ENCODE results near the gene PCDHGB5.
"Not testable (repeated sequence)": the region's sequence is repeated elsewhere in the genome, so short reads cannot be mapped to it uniquely, and the experiment has no call there.

The PCDHGB5 gene

GRCh38 chr5:141411575-141411974 is 13.8 kb downstream of the PCDHGB5 start:
- Histone ChIP-seq H3K27me3 (ENCODE audit: insufficient read depth, insufficient read length) (peaks cover 17% of the 10 kb centered on the region), H3K4me1 (ENCODE audit: insufficient read depth, insufficient read length) (no peaks in the 10 kb centered on the region), H3K36me3 (ENCODE audit: insufficient read depth, insufficient read length, low read length) (no peaks in the 10 kb centered on the region), H3K9me3 (ENCODE audit: insufficient read depth, low read length) (peaks cover 10% of the 10 kb centered on the region; the same call in 1 of the 2 replicates), H3K9ac (ENCODE audit: insufficient read length, low read depth) (no peak overlapping the region), H3K4me3 (ENCODE audit: insufficient read length, low read depth) (no peak overlapping the region)
- no peak for TF ChIP-seq ZNF274 (IDR thresholded peaks at IDR 0.05; ENCODE audit: low read depth, low read length)
- no peak for TF ChIP-seq SUZ12 (IDR thresholded peaks at IDR 0.05; ENCODE audit: extremely low read depth, insufficient read depth, insufficient read length)
- TF ChIP-seq YY1 (IDR thresholded peaks at IDR 0.05; ENCODE audit: insufficient read depth, insufficient read length) = no peak
- no peak for DNase-seq (ENCODE audit: low read depth, low spot score)

GRCh38 chr5:141412854-141413539 is 15.2 kb downstream of the PCDHGB5 start, which contains the start of gene PCDHGA10:
Gene PCDHGA10 (plus strand): TSS chr5:141412987. CDS start chr5:141413176, 189 bp downstream.
- no peaks in the 10 kb centered on the region for H3K36me3 ChIP-seq (ENCODE audit: insufficient read depth, insufficient read length, low read length)
- peaks cover 17% of the 10 kb centered on the region for H3K27me3 ChIP-seq (ENCODE audit: insufficient read depth, insufficient read length)
- DNase-seq (ENCODE audit: low read depth, low spot score) = no peak
- peak within 1 kb of the TSS; percentile 67 for H3K9ac ChIP-seq (ENCODE audit: insufficient read length, low read depth)
- peak within 1 kb of the TSS; percentile 42 for H3K4me3 ChIP-seq (ENCODE audit: insufficient read length, low read depth)
- H3K4me1 ChIP-seq (ENCODE audit: insufficient read depth, insufficient read length) = no peaks in the 10 kb centered on the region
- TF ChIP-seq SUZ12 (IDR thresholded peaks at IDR 0.05; ENCODE audit: extremely low read depth, insufficient read depth, insufficient read length) (no peak), YY1 (IDR thresholded peaks at IDR 0.05; ENCODE audit: insufficient read depth, insufficient read length) (no peak), ZNF274 (IDR thresholded peaks at IDR 0.05; ENCODE audit: low read depth, low read length) (no peak)
- peaks cover 10% of the 10 kb centered on the region; the same call in 1 of the 2 replicates for H3K9me3 ChIP-seq (ENCODE audit: insufficient read depth, low read length)

GRCh38 chr5:141413540-141414069 is 15.9 kb downstream of the PCDHGB5 start:
- no peaks in the 10 kb centered on the region for H3K4me1 ChIP-seq (ENCODE audit: insufficient read depth, insufficient read length)
- peak overlapping the region; percentile 42 for H3K4me3 ChIP-seq (ENCODE audit: insufficient read length, low read depth)
- H3K27me3 ChIP-seq (ENCODE audit: insufficient read depth, insufficient read length) = peaks cover 18% of the 10 kb centered on the region
- TF ChIP-seq SUZ12 (IDR thresholded peaks at IDR 0.05; ENCODE audit: extremely low read depth, insufficient read depth, insufficient read length) (no peak), ZNF274 (IDR thresholded peaks at IDR 0.05; ENCODE audit: low read depth, low read length) (no peak), YY1 (IDR thresholded peaks at IDR 0.05; ENCODE audit: insufficient read depth, insufficient read length) (no peak)
- DNase-seq (ENCODE audit: low read depth, low spot score) = no peak
- H3K9me3 ChIP-seq (ENCODE audit: insufficient read depth, low read length) = peaks cover 15% of the 10 kb centered on the region; the same call in 1 of the 2 replicates
- no peaks in the 10 kb centered on the region for H3K36me3 ChIP-seq (ENCODE audit: insufficient read depth, insufficient read length, low read length)
- H3K9ac ChIP-seq (ENCODE audit: insufficient read length, low read depth) = peak overlapping the region; percentile 67

- H3K4me3 ChIP-seq (ENCODE audit: insufficient read length, low read depth) = not testable (repeated sequence)
Observed at GRCh38 chr5:141414548-141415274, 17.0 kb downstream of the PCDHGB5 start.

GRCh38 chr5:141415275-141415618 is 17.5 kb downstream of the PCDHGB5 start:
- DNase-seq (ENCODE audit: low read depth, low spot score); H3K4me1 ChIP-seq (ENCODE audit: insufficient read depth, insufficient read length); H3K4me3 ChIP-seq (ENCODE audit: insufficient read length, low read depth): not testable (repeated sequence)

More at GRCh38 chr5:141414548-141415274, 17.0 kb downstream of the PCDHGB5 start:
- not testable (repeated sequence) for H3K9ac ChIP-seq (ENCODE audit: insufficient read length, low read depth); H3K4me1 ChIP-seq (ENCODE audit: insufficient read depth, insufficient read length); H3K36me3 ChIP-seq (ENCODE audit: insufficient read depth, insufficient read length, low read length); DNase-seq (ENCODE audit: low read depth, low spot score)
- Histone ChIP-seq H3K9me3 (ENCODE audit: insufficient read depth, low read length) (peaks cover 18% of the 10 kb centered on the region; the same call in 1 of the 2 replicates), H3K27me3 (ENCODE audit: insufficient read depth, insufficient read length) (peaks cover 14% of the 10 kb centered on the region)

GRCh38 chr5:141417494-141418172 is 19.9 kb downstream of the PCDHGB5 start, which contains the start of gene PCDHGB7:
Gene PCDHGB7 (plus strand): TSS chr5:141417677. CDS start chr5:141417860, 183 bp downstream.
- not testable (repeated sequence) for H3K4me1 ChIP-seq (ENCODE audit: insufficient read depth, insufficient read length); H3K36me3 ChIP-seq (ENCODE audit: insufficient read depth, insufficient read length, low read length)
- H3K9me3 ChIP-seq (ENCODE audit: insufficient read depth, low read length) = peaks cover 38% of the 10 kb centered on the region
- peak within 1 kb of the TSS; percentile 43 for H3K4me3 ChIP-seq (ENCODE audit: insufficient read length, low read depth)
- H3K9ac ChIP-seq (ENCODE audit: insufficient read length, low read depth) = peak within 1 kb of the TSS; percentile 61
- DNase-seq (ENCODE audit: low read depth, low spot score) = peak; percentile 69
- H3K27me3 ChIP-seq (ENCODE audit: insufficient read depth, insufficient read length) = peaks cover 25% of the 10 kb centered on the region

More at GRCh38 chr5:141415275-141415618, 17.5 kb downstream of the PCDHGB5 start:
- H3K9ac ChIP-seq (ENCODE audit: insufficient read length, low read depth); H3K36me3 ChIP-seq (ENCODE audit: insufficient read depth, insufficient read length, low read length): not testable (repeated sequence)
- peaks cover 13% of the 10 kb centered on the region for H3K27me3 ChIP-seq (ENCODE audit: insufficient read depth, insufficient read length)
- H3K9me3 ChIP-seq (ENCODE audit: insufficient read depth, low read length) = peaks cover 22% of the 10 kb centered on the region; the same call in 1 of the 2 replicates
